ENCODE data around the gene RAB11FIP4.

Gene RAB11FIP4

DNA sequence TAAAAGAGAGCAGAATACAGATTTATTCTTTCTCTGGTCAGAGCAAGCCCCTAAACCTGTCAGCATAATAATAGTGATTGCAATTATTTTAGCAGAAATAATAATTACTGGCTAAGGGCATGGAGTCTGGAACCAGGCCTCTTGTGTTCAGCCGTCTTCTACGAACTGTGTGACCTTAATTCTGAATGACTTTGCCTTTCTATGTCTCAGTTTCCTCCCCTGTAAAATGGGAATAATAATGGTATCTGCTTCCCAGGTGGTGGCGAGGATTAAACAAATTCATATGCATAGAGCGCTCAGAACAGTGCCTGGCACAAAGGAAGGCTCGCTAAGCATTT is 33.4 kb downstream of the RAB11FIP4 start:
- no peak overlapping the region for H3K4me3 ChIP-seq (ENCODE audit: low read depth, low read length)
- no peak for DNase-seq (ENCODE audit: low read depth)
- TF ChIP-seq MYC (IDR thresholded peaks at IDR 0.05; ENCODE audit: low read depth, low read length) (no peak), POLR2A (IDR thresholded peaks at IDR 0.05; ENCODE audit: extremely low read depth, insufficient read length) (no peak)
- TF ChIP-seq, protein P1, sequence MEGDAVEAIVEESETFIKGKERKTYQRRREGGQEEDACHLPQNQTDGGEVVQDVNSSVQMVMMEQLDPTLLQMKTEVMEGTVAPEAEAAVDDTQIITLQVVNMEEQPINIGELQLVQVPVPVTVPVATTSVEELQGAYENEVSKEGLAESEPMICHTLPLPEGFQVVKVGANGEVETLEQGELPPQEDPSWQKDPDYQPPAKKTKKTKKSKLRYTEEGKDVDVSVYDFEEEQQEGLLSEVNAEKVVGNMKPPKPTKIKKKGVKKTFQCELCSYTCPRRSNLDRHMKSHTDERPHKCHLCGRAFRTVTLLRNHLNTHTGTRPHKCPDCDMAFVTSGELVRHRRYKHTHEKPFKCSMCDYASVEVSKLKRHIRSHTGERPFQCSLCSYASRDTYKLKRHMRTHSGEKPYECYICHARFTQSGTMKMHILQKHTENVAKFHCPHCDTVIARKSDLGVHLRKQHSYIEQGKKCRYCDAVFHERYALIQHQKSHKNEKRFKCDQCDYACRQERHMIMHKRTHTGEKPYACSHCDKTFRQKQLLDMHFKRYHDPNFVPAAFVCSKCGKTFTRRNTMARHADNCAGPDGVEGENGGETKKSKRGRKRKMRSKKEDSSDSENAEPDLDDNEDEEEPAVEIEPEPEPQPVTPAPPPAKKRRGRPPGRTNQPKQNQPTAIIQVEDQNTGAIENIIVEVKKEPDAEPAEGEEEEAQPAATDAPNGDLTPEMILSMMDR (IDR thresholded peaks at IDR 0.05; ENCODE audit: low read depth, low read length) = no peak
- TF ChIP-seq, protein P2, sequence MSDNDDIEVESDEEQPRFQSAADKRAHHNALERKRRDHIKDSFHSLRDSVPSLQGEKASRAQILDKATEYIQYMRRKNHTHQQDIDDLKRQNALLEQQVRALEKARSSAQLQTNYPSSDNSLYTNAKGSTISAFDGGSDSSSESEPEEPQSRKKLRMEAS (IDR thresholded peaks at IDR 0.05; ENCODE audit: low read depth, low read length) = no peak

DNA sequence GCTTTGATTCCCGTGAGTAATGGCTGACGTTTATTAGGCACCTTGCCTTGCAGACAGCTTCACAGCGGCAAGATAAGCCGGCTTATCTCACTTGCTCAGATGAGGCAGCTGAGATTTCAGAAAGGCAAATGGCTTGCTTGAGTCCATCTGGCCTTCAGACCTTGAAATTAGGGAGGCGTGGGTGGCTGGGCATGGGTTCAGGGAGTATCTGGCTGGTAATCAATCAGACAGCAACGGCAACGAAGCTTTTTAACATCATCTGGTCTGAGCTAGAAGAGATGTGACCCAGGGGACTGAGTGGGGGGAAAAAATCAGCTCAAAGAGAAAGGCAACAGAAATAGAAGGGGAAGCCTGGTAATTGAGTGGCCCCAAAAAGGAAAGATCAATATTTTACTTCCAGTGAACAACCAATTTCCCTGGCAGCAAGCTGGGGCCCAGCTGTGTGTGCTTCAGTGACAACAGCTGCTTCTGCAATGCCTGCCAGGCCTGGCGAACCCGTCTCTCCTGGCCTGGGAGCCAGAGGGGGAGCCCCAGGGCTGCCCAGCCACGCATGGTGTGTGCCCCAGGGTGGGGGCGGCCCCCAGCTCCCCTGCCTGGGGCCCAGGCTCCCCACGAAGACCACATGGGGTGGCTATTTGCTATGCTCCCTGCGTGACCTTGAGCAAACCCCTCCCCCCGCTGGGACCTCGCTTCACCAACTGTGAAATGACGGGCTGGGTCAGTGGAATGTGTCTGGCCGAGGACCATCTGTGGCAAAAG is 34.0 kb downstream of the RAB11FIP4 start:
- DNase-seq (ENCODE audit: low read depth) = no peak
- TF ChIP-seq MYC (IDR thresholded peaks at IDR 0.05; ENCODE audit: low read depth, low read length) (no peak), POLR2A (IDR thresholded peaks at IDR 0.05; ENCODE audit: extremely low read depth, insufficient read length) (no peak)
- TF ChIP-seq, protein P1 (IDR thresholded peaks at IDR 0.05; ENCODE audit: low read depth, low read length) = no peak
- TF ChIP-seq, protein P2 (IDR thresholded peaks at IDR 0.05; ENCODE audit: low read depth, low read length) = no peak
- H3K4me3 ChIP-seq (ENCODE audit: low read depth, low read length) = no peak overlapping the region

DNA sequence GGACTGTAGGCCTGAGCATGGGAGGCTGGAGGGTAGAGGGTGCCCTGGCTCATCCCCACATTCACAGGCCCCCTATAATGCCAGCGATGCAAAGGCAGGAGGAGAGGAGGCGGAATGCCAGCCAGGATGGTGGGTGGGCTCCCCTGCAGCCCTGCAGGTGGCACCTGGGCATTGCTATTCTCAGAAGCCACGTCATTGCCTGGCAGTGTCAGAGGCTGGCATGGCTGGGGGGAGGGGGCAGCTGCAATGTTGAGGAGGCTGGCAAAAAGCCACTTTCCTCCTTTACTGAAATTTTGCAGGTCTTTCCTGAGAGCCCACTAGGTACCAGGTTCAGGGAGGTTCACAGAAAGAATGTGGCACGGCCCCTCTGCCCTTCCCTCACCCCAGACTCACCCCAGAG is 36.2 kb downstream of the RAB11FIP4 start:
- DNase-seq (ENCODE audit: low read depth) = no peak
- no peak overlapping the region for H3K4me3 ChIP-seq (ENCODE audit: low read depth, low read length)
- no peak for TF ChIP-seq POLR2A (IDR thresholded peaks at IDR 0.05; ENCODE audit: extremely low read depth, insufficient read length)
- no peak for TF ChIP-seq MYC (IDR thresholded peaks at IDR 0.05; ENCODE audit: low read depth, low read length)
- TF ChIP-seq, protein P2 (IDR thresholded peaks at IDR 0.05; ENCODE audit: low read depth, low read length) = no peak
- TF ChIP-seq, protein P1 (IDR thresholded peaks at IDR 0.05; ENCODE audit: low read depth, low read length) = no peak

DNA sequence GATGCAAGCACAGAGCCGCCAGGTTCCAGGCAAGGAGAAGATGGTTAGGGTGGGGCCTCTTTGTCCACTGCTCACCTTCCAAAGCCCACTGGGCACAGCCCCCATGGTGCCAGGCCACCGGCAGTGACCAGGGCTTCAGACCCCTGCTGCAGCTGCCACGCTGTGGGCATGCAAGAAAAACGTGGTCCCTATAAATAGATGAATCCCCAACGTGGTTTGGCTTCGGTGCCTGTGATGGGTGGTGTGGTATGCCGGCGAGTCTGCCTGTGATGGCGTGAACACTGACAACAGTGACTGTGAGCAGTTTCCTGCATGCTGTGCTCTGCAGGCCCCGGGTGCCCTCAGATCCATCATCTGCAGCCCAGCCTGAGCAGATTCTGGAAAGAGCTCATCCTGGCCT is 36.6 kb downstream of the RAB11FIP4 start:
- TF ChIP-seq, protein P1 (IDR thresholded peaks at IDR 0.05; ENCODE audit: low read depth, low read length) = no peak
- TF ChIP-seq, protein P2 (IDR thresholded peaks at IDR 0.05; ENCODE audit: low read depth, low read length) = no peak
- no peak for TF ChIP-seq POLR2A (IDR thresholded peaks at IDR 0.05; ENCODE audit: extremely low read depth, insufficient read length)
- TF ChIP-seq MYC (IDR thresholded peaks at IDR 0.05; ENCODE audit: low read depth, low read length) = no peak
- no peak for DNase-seq (ENCODE audit: low read depth)
- H3K4me3 ChIP-seq (ENCODE audit: low read depth, low read length) = no peak overlapping the region

DNA sequence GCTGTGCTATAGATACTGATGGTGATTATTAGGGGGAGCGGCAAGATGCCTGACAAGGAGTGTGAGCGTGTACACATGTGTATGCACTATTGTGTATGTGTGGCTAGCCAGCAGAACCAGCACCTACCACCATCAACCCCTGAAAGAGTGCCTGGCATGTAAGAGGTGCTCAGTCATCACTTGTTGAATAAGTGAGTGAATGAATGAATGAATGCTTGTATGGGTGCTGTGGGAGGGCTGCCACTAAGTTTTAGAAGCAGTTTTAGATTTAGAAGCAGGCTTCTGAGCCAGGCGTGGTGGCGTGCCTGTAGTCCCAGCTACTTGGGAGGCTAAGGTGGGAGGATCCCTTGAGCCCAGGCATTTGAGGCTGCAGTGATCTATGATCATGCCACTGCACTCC is 37.0 kb downstream of the RAB11FIP4 start:
- no peak overlapping the region for H3K4me3 ChIP-seq (ENCODE audit: low read depth, low read length)
- no peak for DNase-seq (ENCODE audit: low read depth)
- TF ChIP-seq, protein P2 (IDR thresholded peaks at IDR 0.05; ENCODE audit: low read depth, low read length) = no peak
- TF ChIP-seq MYC (IDR thresholded peaks at IDR 0.05; ENCODE audit: low read depth, low read length) (no peak), POLR2A (IDR thresholded peaks at IDR 0.05; ENCODE audit: extremely low read depth, insufficient read length) (no peak)
- TF ChIP-seq, protein P1 (IDR thresholded peaks at IDR 0.05; ENCODE audit: low read depth, low read length) = no peak

Data from NB4 (cell line).